Smooth muscle cell (in vitro differentiated cells): Measurements from ENCODE around the gene HILPDA. TPM values are rescaled to one million over a fixed set of nuclear protein-coding genes. Genes with fewer than 3 reads are reported as not detected.

ENCODE experiments used
- DNase-seq: peaks from one replicate; lab custom pipeline; 2025; ENCODE audit not compliant: unreplicated experiment; lab: John Stamatoyannopoulos, UW
- H2AFZ ChIP-seq: fragments of 200-600 bp; sonication (generic); 2 replicates; pipeline ENCODE4 v1.6.0; 2016; ENCODE audit warnings: antibody characterized with exemption, low read depth, mild to moderate bottlenecking
- H3F3A ChIP-seq: fragments of 200-600 bp; sonication (generic); 2 replicates; pipeline ENCODE4 v1.6.0; 2017; ENCODE audit warnings: antibody characterized with exemption, low read depth
- H3K27ac ChIP-seq: fragments of 200-600 bp; sonication (generic); 2 replicates; pipeline ENCODE4 v1.5.1; 2016; ENCODE audit warnings: low read depth, mild to moderate bottlenecking
- H3K27me3 ChIP-seq: fragments of 200-600 bp; sonication (generic); 2 replicates; pipeline ENCODE4 v1.6.1; 2016; ENCODE audit warnings: low read depth, mild to moderate bottlenecking
- H3K36me3 ChIP-seq: fragments of 200-600 bp; sonication (generic); 2 replicates; pipeline ENCODE4 v1.5.1; 2016; ENCODE audit warnings: low read depth
- H3K4me1 ChIP-seq: fragments of 200-600 bp; sonication (generic); 2 replicates; pipeline ENCODE4 v1.5.1; 2016; ENCODE audit warnings: low read depth
- H3K4me2 ChIP-seq: fragments of 200-600 bp; sonication (generic); 2 replicates; pipeline ENCODE4 v1.6.0; 2016; ENCODE audit warnings: mild to moderate bottlenecking
- H3K4me3 ChIP-seq: fragments of 200-600 bp; sonication (generic); 2 replicates; pipeline ENCODE4 v1.5.1; 2016; ENCODE audit warnings: mild to moderate bottlenecking
- H3K79me2 ChIP-seq: fragments of 200-600 bp; sonication (generic); 2 replicates; pipeline ENCODE4 v1.6.0; 2016; ENCODE audit warnings: low read depth, mild to moderate bottlenecking
- H3K9ac ChIP-seq: fragments of 200-600 bp; sonication (generic); 2 replicates; pipeline ENCODE4 v1.6.0; 2016; ENCODE audit warnings: low read depth
- H3K9me3 ChIP-seq: fragments of 200-600 bp; sonication (generic); replicated peaks from 2 replicates; pipeline ENCODE4 v1.5.1; 2016; ENCODE audit warnings: low read depth
- H4K20me1 ChIP-seq: fragments of 200-600 bp; sonication (generic); 2 replicates; pipeline ENCODE4 v1.6.0; 2016; ENCODE audit warnings: low read depth
- CTCF ChIP-seq: fragments of 200-600 bp; sonication (generic); IDR thresholded peaks from 2 replicates; pipeline ENCODE4 v1.5.1; 2017; ENCODE audit warnings: borderline replicate concordance, mild to moderate bottlenecking, antibody characterized with exemption; ENCODE audit not compliant: insufficient read depth, poor library complexity, severe bottlenecking
- WGBS: methylation state at CpG from one replicate; pipeline ENCODE4 v1.1.7; 2016; ENCODE audit warnings: low lambda C conversion rate; 5-methylcytosine and 5-hydroxymethylcytosine counted together
- polyA plus RNA-seq: library from polyadenylated mRNA; unstranded; fragments of >200 nt; fragmentation: Nextera tagmentation; extraction: Ambion mirVana; gene quantifications from 2 replicates; pipeline ENCODE4 v1.2.1, GENCODE V29; 2016
- total RNA-seq: library from RNA; depleted of rRNA; stranded (reverse); fragments of >200 nt; gene quantifications from 2 replicates; pipeline ENCODE4 v1.2.3, GENCODE V29; 2014

The HILPDA gene
- total and polyA plus RNA-seq, 2 experiments from 2014 or later, result 37.5 to 90.2 TPM

GRCh38 chr7:128410451-128410753 is 45.3 kb upstream of the HILPDA start:
- peak overlapping the region; percentile 52 for H3K9ac ChIP-seq
- no peaks in the 10 kb centered on the region for H3K36me3 ChIP-seq
- no peaks in the 10 kb centered on the region for H4K20me1 ChIP-seq
- peak overlapping the region; percentile 76 for H3K27ac ChIP-seq
- H3F3A ChIP-seq, result peaks cover 20% of the 10 kb centered on the region
- peak overlapping the region; percentile 84 for H3K4me2 ChIP-seq
- peaks cover 20% of the 10 kb centered on the region for H3K4me1 ChIP-seq
- no peak for TF ChIP-seq CTCF
- no peaks in the 10 kb centered on the region for H3K27me3 ChIP-seq
- H2AFZ ChIP-seq, result peak overlapping the region; percentile 76
- H3K79me2 ChIP-seq, result no peaks in the 10 kb centered on the region
- H3K4me3 ChIP-seq, result peak overlapping the region; percentile 69
- no peaks in the 10 kb centered on the region for H3K9me3 ChIP-seq
- 4% methylated on average over 6 of the region's 6 CpGs for WGBS
- DNase-seq, result no peak

- Histone ChIP-seq H2AFZ (no peak overlapping the region), H3K4me1 (peaks cover 3% of the 10 kb centered on the region), H3K4me3 (no peak overlapping the region), H3K36me3 (no peaks in the 10 kb centered on the region), H3K4me2 (no peak overlapping the region), H3K9ac (no peak overlapping the region), H3K27ac (no peak overlapping the region), H4K20me1 (no peaks in the 10 kb centered on the region), H3F3A (no peaks in the 10 kb centered on the region), H3K9me3 (no peaks in the 10 kb centered on the region), H3K79me2 (no peaks in the 10 kb centered on the region), H3K27me3 (peaks cover 12% of the 10 kb centered on the region)
- no peak for DNase-seq
- WGBS, result 90% methylated on average over 4 of the region's 4 CpGs
- no peak for TF ChIP-seq CTCF
Measured at GRCh38 chr7:128415217-128415785, 40.4 kb upstream of the HILPDA start.

GRCh38 chr7:128417071-128417470 is 38.6 kb upstream of the HILPDA start:
- Histone ChIP-seq H3K36me3 (no peaks in the 10 kb centered on the region), H3K4me3 (no peak overlapping the region), H3K27me3 (peaks cover 12% of the 10 kb centered on the region), H4K20me1 (no peaks in the 10 kb centered on the region), H3K4me1 (no peaks in the 10 kb centered on the region), H3K27ac (no peak overlapping the region), H3K9ac (no peak overlapping the region), H3K9me3 (no peaks in the 10 kb centered on the region), H3K4me2 (no peak overlapping the region), H3K79me2 (no peaks in the 10 kb centered on the region), H3F3A (no peaks in the 10 kb centered on the region), H2AFZ (no peak overlapping the region)
- no peak for TF ChIP-seq CTCF
- whole genome bisulfite sequencing, result 88% methylated on average over 3 of the region's 3 CpGs
- DNase-seq, result no peak

GRCh38 chr7:128419257-128419656 is 36.4 kb upstream of the HILPDA start:
- Histone ChIP-seq H3K27me3 (peaks cover 12% of the 10 kb centered on the region), H3K79me2 (no peaks in the 10 kb centered on the region), H3K36me3 (no peaks in the 10 kb centered on the region), H3F3A (no peaks in the 10 kb centered on the region), H4K20me1 (no peaks in the 10 kb centered on the region), H3K9ac (no peak overlapping the region), H3K4me2 (no peak overlapping the region), H3K4me1 (no peaks in the 10 kb centered on the region), H3K27ac (no peak overlapping the region), H2AFZ (no peak overlapping the region), H3K4me3 (no peak overlapping the region), H3K9me3 (no peaks in the 10 kb centered on the region)
- no peak for DNase-seq
- TF ChIP-seq CTCF, result no peak
- WGBS, result 90% methylated on average over 7 of the region's 7 CpGs
